Heart left ventricle (tissue), 16 donors: ENCODE data around the gene FZR1. TPM values are rescaled to one million over a fixed set of nuclear protein-coding genes. Genes with fewer than 3 reads are reported as not detected.

Experiments used
- ATAC-seq, 4 donors: fragments of 200-7000 bp; cut with Tn5 transposase; one replicate each; pipeline ENCODE4 v1.9.1; 2020 to 2022; ENCODE audit warnings: moderate library complexity in 4 of 4, mild to moderate bottlenecking in 3 of 4, moderate number of reproducible peaks in 1 of 4
- DNase-seq, 5 donors: peaks; one replicate each; pipeline ENCODE4 v3.0.0-alpha.2; 2020
- H3K27ac ChIP-seq, 12 donors: fragments of 200-600 bp; sonication (generic) in 4 of 12; one replicate each; pipeline versions ENCODE4 v1.5.0 to v1.8.0; 2016 to 2022; ENCODE audit warnings: mild to moderate bottlenecking in 2 of 12
- H3K27me3 ChIP-seq, 9 donors: fragments of 200-600 bp; sonication (generic) in 2 of 9; one replicate each; pipeline versions ENCODE4 v1.5.1 to v1.8.0; 2016 to 2022; ENCODE audit warnings: mild to moderate bottlenecking in 3 of 9
- H3K36me3 ChIP-seq, 9 donors: fragments of 200-600 bp; sonication (generic) in 2 of 9; one replicate each; pipeline versions ENCODE4 v1.5.0 to v1.8.0; 2018 to 2022; ENCODE audit warnings: mild to moderate bottlenecking in 2 of 9
- H3K4me1 ChIP-seq, 12 donors: fragments of 200-600 bp; sonication (generic) in 4 of 12; one replicate each; pipeline versions ENCODE4 v1.5.0 to v1.8.0; 2016 to 2022; ENCODE audit warnings: mild to moderate bottlenecking in 3 of 12
- H3K4me3 ChIP-seq, 12 donors: fragments of 200-600 bp; sonication (generic) in 4 of 12; one replicate each; pipeline versions ENCODE4 v1.5.0 to v1.8.0; 2017 to 2022; ENCODE audit warnings: mild to moderate bottlenecking in 9 of 12, moderate library complexity in 4 of 12
- H3K9me3 ChIP-seq, 12 donors: fragments of 200-600 bp; sonication (generic) in 4 of 12; one replicate each; pipeline versions ENCODE4 v1.5.0 to v1.8.0; 2016 to 2022; ENCODE audit warnings: mild to moderate bottlenecking in 1 of 12
- POLR2A ChIP-seq, 2 donors: fragments of 450-650 bp; IDR thresholded peaks; one replicate each; pipeline ENCODE4 v1.6.1; 2017; ENCODE audit warnings: antibody characterized with exemption in 2 of 2, mild to moderate bottlenecking in 2 of 2, moderate library complexity in 2 of 2
- WGBS, 4 donors: extraction: QIAGEN DNeasy Blood & Tissue Kit in 2 of 4; methylation state at CpG; one replicate each; pipeline versions ENCODE4 v1.1.5 to v1.1.7; 2013 to 2018; 5-methylcytosine and 5-hydroxymethylcytosine counted together
- intact Hi-C, 10 donors: fragments of 100-400 bp; cut with DNase I; formaldehyde crosslinking; loops; one replicate each; pipeline versions ENCODE4 v1.11.1 to v1.14.2; 2022
- polyA plus RNA-seq, 2 donors: library from polyadenylated mRNA; stranded (reverse); fragments of 200-250 nt; gene quantifications; one replicate each; pipeline ENCODE4 v1.2.3, GENCODE V29; 2013
- total RNA-seq, 9 donors: library from RNA; depleted of rRNA in 2 of 9; stranded (reverse); fragments of >200 nt in 2 of 9; fragmentation: NEBNext Ultra II Directional in 3 of 9; extraction: Animal tissue kit (Norgen Biotek cat#: 25700) in 3 of 9; gene quantifications; one replicate each; pipeline versions ENCODE4 v1.1.0 to v1.2.4, GENCODE V29; 2016 to 2023
- TF ChIP-seq, protein P1 (sequence below), 12 donors: fragments of 200-600 bp; sonication (generic) in 4 of 12; IDR thresholded peaks; one replicate each; pipeline versions ENCODE4 v1.5.0 to v1.8.0; 2018 to 2022; ENCODE audit warnings: antibody characterized with exemption in 12 of 12, mild to moderate bottlenecking in 5 of 12
- donor health status: ischemic (EF 13 %, LVEDD 7.1; RV severe dilation, severe dysfunction).
- donor health status: healthy with polysubstance abuse.
- donor health status: DM: no; HTN: yes; CAD: no.
- donor health status: DM: no; HTN: no; CAD: no.
- donor health status: ischemic (EF 25% LVEDD 6.9; RV normal size, moderate dysfunction).
- donor health status: ischemic (EF 25% LVEDD 5.7; RV mildly dilated, moderate dysfunction).
- donor health status: healthy.
- donor health status: DM: yes; HTN: yes; CAD: no.
- donor health status: ischemic (EF 35%, LVEDD 5.7; RV mildly dilated, moderate dysfunction).
- donor health status: nonischemic (EF 11% LVEDD 7.7; RV severe dilation, severe dysfunction).
- donor health status: DM: yes; HTN: yes; CAD: no.
- donor health status: PGD.
- donor health status: ischemic (EF 29% LVEDD 5.4; RV normal size, mild dysfunction).
- donor health status: nonischemic (EF 23%, LVEDD 6.1; RV moderate dilation, normal function).

The FZR1 gene
- total and polyA plus RNA-seq, 11 donors, result 13.9 to 41.0 (median 23.5) TPM

DNA sequence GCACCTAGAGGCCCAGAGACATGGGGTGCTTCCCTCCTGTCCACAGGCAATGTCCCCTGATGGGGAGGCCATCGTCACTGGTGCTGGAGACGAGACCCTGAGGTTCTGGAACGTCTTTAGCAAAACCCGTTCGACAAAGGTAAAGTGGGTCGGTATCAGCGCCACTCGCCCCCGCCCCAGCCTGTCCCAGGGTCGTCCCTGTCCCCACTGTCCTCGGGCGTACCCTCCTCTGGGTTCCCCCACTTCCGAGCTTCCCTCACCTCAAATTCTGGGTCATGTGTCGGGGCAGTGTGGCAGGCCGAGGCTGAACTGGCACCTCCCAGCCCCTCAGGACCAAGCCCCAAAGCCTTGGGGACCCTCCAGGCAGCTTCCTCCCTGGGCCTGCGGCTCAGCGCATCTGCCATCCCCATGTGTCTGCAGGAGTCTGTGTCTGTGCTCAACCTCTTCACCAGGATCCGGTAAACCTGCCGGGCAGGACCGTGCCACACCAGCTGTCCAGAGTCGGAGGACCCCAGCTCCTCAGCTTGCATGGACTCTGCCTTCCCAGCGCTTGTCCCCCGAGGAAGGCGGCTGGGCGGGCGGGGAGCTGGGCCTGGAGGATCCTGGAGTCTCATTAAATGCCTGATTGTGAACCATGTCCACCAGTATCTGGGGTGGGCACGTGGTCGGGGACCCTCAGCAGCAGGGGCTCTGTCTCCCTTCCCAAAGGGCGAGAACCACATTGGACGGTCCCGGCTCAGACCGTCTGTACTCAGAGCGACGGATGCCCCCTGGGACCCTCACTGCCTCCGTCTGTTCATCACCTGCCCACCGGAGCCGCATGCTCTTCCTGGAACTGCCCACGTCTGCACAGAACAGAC, 28.5 kb downstream of the FZR1 start:
- intact Hi-C loops, result no loop called here
- Histone ChIP-seq H3K36me3 (peaks cover 0 to 69% (median 59%) of the 10 kb centered on the region in 9 donors), H3K4me1 (peaks cover 0 to 9% (median 0%) of the 10 kb centered on the region in 12 donors), H3K27ac (no peak overlapping the region), H3K9me3 (no peaks in the 10 kb centered on the region), H3K27me3 (no peaks in the 10 kb centered on the region), H3K4me3 (no peak overlapping the region)
- WGBS, 4 donors, result 91 to 94% (median 92%) methylated on average over 37 to 38 of the region's 38 CpGs
- TF ChIP-seq POLR2A (IDR thresholded peaks at IDR 0.05), result no peak
- TF ChIP-seq, protein P1, sequence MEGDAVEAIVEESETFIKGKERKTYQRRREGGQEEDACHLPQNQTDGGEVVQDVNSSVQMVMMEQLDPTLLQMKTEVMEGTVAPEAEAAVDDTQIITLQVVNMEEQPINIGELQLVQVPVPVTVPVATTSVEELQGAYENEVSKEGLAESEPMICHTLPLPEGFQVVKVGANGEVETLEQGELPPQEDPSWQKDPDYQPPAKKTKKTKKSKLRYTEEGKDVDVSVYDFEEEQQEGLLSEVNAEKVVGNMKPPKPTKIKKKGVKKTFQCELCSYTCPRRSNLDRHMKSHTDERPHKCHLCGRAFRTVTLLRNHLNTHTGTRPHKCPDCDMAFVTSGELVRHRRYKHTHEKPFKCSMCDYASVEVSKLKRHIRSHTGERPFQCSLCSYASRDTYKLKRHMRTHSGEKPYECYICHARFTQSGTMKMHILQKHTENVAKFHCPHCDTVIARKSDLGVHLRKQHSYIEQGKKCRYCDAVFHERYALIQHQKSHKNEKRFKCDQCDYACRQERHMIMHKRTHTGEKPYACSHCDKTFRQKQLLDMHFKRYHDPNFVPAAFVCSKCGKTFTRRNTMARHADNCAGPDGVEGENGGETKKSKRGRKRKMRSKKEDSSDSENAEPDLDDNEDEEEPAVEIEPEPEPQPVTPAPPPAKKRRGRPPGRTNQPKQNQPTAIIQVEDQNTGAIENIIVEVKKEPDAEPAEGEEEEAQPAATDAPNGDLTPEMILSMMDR (IDR thresholded peaks at IDR 0.05), result no peak
- ATAC-seq, result no peak
- no peak for DNase-seq

DNA sequence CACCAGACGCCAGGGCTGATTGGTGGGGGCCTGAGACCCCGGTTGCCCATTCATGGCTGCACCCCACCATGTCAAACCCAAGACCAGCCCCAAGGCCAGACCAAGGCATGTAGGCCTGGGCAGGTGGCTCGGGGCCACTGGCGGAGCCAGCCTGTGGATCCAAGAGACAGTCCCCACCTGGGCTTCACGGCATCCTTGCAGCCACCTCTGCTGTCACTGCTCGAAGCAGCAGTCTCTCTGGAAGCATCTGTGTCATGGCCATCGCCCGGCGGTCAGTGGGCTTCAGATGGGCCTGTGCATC, 29.1 kb downstream of the FZR1 start:
- no peak for TF ChIP-seq POLR2A (IDR thresholded peaks at IDR 0.05)
- TF ChIP-seq, protein P1 (IDR thresholded peaks at IDR 0.05), result no peak
- Histone ChIP-seq H3K27me3 (no peaks in the 10 kb centered on the region), H3K27ac (no peak overlapping the region), H3K4me3 (no peak overlapping the region), H3K4me1 (peaks cover 0 to 9% (median 0%) of the 10 kb centered on the region in 12 donors), H3K36me3 (peaks cover 0 to 69% (median 59%) of the 10 kb centered on the region in 9 donors), H3K9me3 (no peaks in the 10 kb centered on the region)
- no peak for DNase-seq
- 90 to 100% (median 95%) methylated on average over 3 to 9 of the region's 9 CpGs for WGBS, 4 donors
- ATAC-seq, result no peak
- intact Hi-C loops, result no loop called here

GRCh38 chr19:3535563-3535965, 29.5 kb downstream of the FZR1 start:
- no peak for DNase-seq
- peaks cover 0 to 9% (median 0%) of the 10 kb centered on the region in 12 donors for H3K4me1 ChIP-seq
- 94 to 100% (median 96%) methylated on average over 7 to 14 of the region's 14 CpGs for WGBS, 4 donors
- H3K9me3 ChIP-seq, result no peaks in the 10 kb centered on the region
- intact Hi-C loops, result no loop called here
- no peak overlapping the region for H3K27ac ChIP-seq
- no peak overlapping the region for H3K4me3 ChIP-seq
- peaks cover 0 to 67% (median 59%) of the 10 kb centered on the region in 9 donors for H3K36me3 ChIP-seq
- no peak for TF ChIP-seq POLR2A (IDR thresholded peaks at IDR 0.05)
- TF ChIP-seq, protein P1 (IDR thresholded peaks at IDR 0.05), result no peak
- no peak for ATAC-seq
- H3K27me3 ChIP-seq, result no peaks in the 10 kb centered on the region

- Histone ChIP-seq H3K9me3 (no peaks in the 10 kb centered on the region), H3K27me3 (no peaks in the 10 kb centered on the region), H3K27ac (peak overlapping the region in 3 of 12 donors; percentile 17 to 46 (median 29)), H3K4me1 (peaks cover 0 to 9% (median 0%) of the 10 kb centered on the region in 12 donors), H3K4me3 (no peak overlapping the region), H3K36me3 (peaks cover 0 to 63% (median 55%) of the 10 kb centered on the region in 9 donors)
- ATAC-seq (no peak), DNase-seq (no peak)
- 66 to 90% (median 87%) methylated on average over 5 to 10 of the region's 10 CpGs for WGBS, 4 donors
- TF ChIP-seq, protein P1 (IDR thresholded peaks at IDR 0.05), result no peak
- no peak for TF ChIP-seq POLR2A (IDR thresholded peaks at IDR 0.05)
- intact Hi-C loops, result no loop called here
Measured at GRCh38 chr19:3535981-3536380, 29.9 kb downstream of the FZR1 start.
